Lower leg skin (tissue), 4 donors: ENCODE data around the gene CCDC195. TPM values are rescaled to one million over a fixed set of nuclear protein-coding genes. Genes with fewer than 3 reads are reported as not detected.

Experiments
- DNase-seq, 2 donors: peaks; one replicate each; pipeline ENCODE4 v3.0.0-alpha.2; 2019; ENCODE audit warnings: low spot score in 2 of 2
- H3K4me3 ChIP-seq: fragments of 200-600 bp; sonication (generic); 2 replicates; pipeline ENCODE4 v1.5.1; 2017; ENCODE audit warnings: mild to moderate bottlenecking, low read depth; ENCODE audit not compliant: poor library complexity, severe bottlenecking
- CTCF ChIP-seq, 3 donors: fragments of 450-650 bp; IDR thresholded peaks; one replicate each; pipeline ENCODE4 v1.5.1; 2016; ENCODE audit warnings: antibody characterized with exemption in 3 of 3, mild to moderate bottlenecking in 3 of 3, moderate library complexity in 2 of 3
- POLR2A ChIP-seq, 2 donors: fragments of 450-650 bp; IDR thresholded peaks; one replicate each; pipeline ENCODE4 v1.6.1; 2016 to 2017; ENCODE audit warnings: antibody characterized with exemption in 2 of 2, mild to moderate bottlenecking in 1 of 2, moderate library complexity in 1 of 2
- WGBS, 2 donors: methylation state at CpG; one replicate each; pipeline ENCODE4 v1.1.5; 2018; 5-methylcytosine and 5-hydroxymethylcytosine counted together
- intact Hi-C: fragments of 100-400 bp; cut with DNase I; formaldehyde crosslinking; loops from one replicate; pipeline ENCODE4 v1.15.0; 2023; ENCODE audit warnings: low total_unique reads
- total RNA-seq, 4 donors: library from RNA; depleted of rRNA; stranded (reverse); fragments of >200 nt; gene quantifications; one replicate each; pipeline ENCODE4 v1.1.0, GENCODE V29; 2016

The CCDC195 gene
- total RNA-seq, 4 donors from 2014 or later, result not detected

GRCh38 chr2:224711859-224712665, 4.1 kb downstream of the CCDC195 start:
- no peak for DNase-seq
- no peak overlapping the region for H3K4me3 ChIP-seq
- intact Hi-C loops, result no loop called here
- TF ChIP-seq CTCF (IDR thresholded peaks at IDR 0.05), result no peak
- no peak for TF ChIP-seq POLR2A (IDR thresholded peaks at IDR 0.05)
- WGBS, 2 donors, result 38 to 42% methylated on average over 10 of the region's 10 CpGs

GRCh38 chr2:224711381-224711780, 4.8 kb downstream of the CCDC195 start:
- intact Hi-C loops, result no loop called here
- no peak for DNase-seq
- TF ChIP-seq POLR2A (IDR thresholded peaks at IDR 0.05) (no peak), CTCF (IDR thresholded peaks at IDR 0.05) (no peak)
- 51 to 63% methylated on average over 3 of the region's 3 CpGs for WGBS, 2 donors
- H3K4me3 ChIP-seq, result no peak overlapping the region

GRCh38 chr2:224709301-224709700, 6.9 kb downstream of the CCDC195 start:
- DNase-seq, result no peak
- TF ChIP-seq CTCF (IDR thresholded peaks at IDR 0.05) (no peak), POLR2A (IDR thresholded peaks at IDR 0.05) (no peak)

GRCh38 chr2:224694502-224694901, 21.7 kb downstream of the CCDC195 start:
- DNase-seq, result no peak
- no peak overlapping the region for H3K4me3 ChIP-seq
- 88 to 90% methylated on average over 3 of the region's 3 CpGs for WGBS, 2 donors
- no peak for TF ChIP-seq CTCF (IDR thresholded peaks at IDR 0.05)
- intact Hi-C loops, result no loop called here

More at GRCh38 chr2:224709301-224709700, 6.9 kb downstream of the CCDC195 start:
- intact Hi-C loops, result no loop called here
- no peak overlapping the region for H3K4me3 ChIP-seq
- WGBS, 2 donors, result 62 to 77% methylated on average over 3 of the region's 3 CpGs

- no peak for TF ChIP-seq CTCF (IDR thresholded peaks at IDR 0.05)
- TF ChIP-seq POLR2A (IDR thresholded peaks at IDR 0.05), result no peak
- DNase-seq, result no peak
- no peak overlapping the region for H3K4me3 ChIP-seq
- WGBS, 2 donors, result 67 to 71% methylated on average over 2 of the region's 2 CpGs
- intact Hi-C loops, result no loop called here
These were observed 24.6 kb downstream of the CCDC195 start for GRCh38 chr2:224691563-224691962.

GRCh38 chr2:224690868-224691267, 25.3 kb downstream of the CCDC195 start:
- 68 to 75% methylated on average over 2 of the region's 2 CpGs for WGBS, 2 donors
- H3K4me3 ChIP-seq, result no peak overlapping the region
- DNase-seq, result no peak
- intact Hi-C loops, result no loop called here
- TF ChIP-seq CTCF (IDR thresholded peaks at IDR 0.05), result no peak
- no peak for TF ChIP-seq POLR2A (IDR thresholded peaks at IDR 0.05)
